Stimulated activated memory B cell treated with anti-CD40 and anti-IgM and Interleukin-4, amounts not matched to agents 10 μg/mL and 1 μg/mL and 100 μg/mL, for 72 hours (primary cell): ENCODE measurements around the gene LCOR.

Experiments used
- ATAC-seq: fragments of 150-1000 bp; cut with Tn5 transposase; 2 replicates; pipeline ENCODE4 v1.10.0; 2021
- H3K27ac Mint-ChIP-seq: one replicate; pipeline ENCODE4 v1.8.0; 2022; ENCODE audit warnings: mild to moderate bottlenecking, mixed read lengths
- H3K27me3 Mint-ChIP-seq: one replicate; pipeline ENCODE4 v1.8.0; 2022; ENCODE audit warnings: mixed read lengths
- H3K36me3 Mint-ChIP-seq: one replicate; pipeline ENCODE4 v1.8.0; 2022; ENCODE audit warnings: mixed read lengths
- H3K4me1 Mint-ChIP-seq: one replicate; pipeline ENCODE4 v1.8.0; 2022; ENCODE audit warnings: mixed read lengths
- H3K4me3 Mint-ChIP-seq: one replicate; pipeline ENCODE4 v1.8.0; 2022; ENCODE audit warnings: mild to moderate bottlenecking, moderate library complexity, mixed read lengths
- H3K9me3 Mint-ChIP-seq: one replicate; pipeline ENCODE4 v1.8.0; 2022; ENCODE audit warnings: mixed read lengths

LCOR gene

DNA sequence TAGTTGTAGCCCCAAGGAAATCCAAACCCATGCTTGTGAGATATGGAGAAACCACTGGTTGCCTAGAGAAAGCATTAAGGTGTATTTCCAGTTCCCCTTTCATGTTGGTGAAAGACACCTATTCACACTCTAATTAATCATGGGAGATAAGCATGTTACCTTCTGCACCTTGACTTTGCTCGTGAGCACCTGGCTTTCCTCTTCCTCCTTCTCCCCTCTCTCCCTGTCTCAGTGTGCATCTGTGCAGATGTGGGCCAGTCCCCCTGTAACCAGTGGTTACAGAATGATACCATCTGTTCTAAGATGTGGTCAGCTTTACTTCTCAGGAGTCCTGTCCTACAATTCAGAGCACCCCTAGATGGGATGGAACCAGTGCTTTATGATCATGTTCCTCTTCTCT is 160.6 kb downstream of the LCOR start:
- no peaks in the 10 kb centered on the region for H3K9me3 Mint-ChIP-seq
- H3K36me3 Mint-ChIP-seq = peaks cover 6% of the 10 kb centered on the region
- H3K27me3 Mint-ChIP-seq = no peaks in the 10 kb centered on the region
- ATAC-seq = peak; percentile 47
- no peak overlapping the region for H3K4me3 Mint-ChIP-seq
- no peak overlapping the region for H3K27ac Mint-ChIP-seq
- peaks cover 16% of the 10 kb centered on the region for H3K4me1 Mint-ChIP-seq

DNA sequence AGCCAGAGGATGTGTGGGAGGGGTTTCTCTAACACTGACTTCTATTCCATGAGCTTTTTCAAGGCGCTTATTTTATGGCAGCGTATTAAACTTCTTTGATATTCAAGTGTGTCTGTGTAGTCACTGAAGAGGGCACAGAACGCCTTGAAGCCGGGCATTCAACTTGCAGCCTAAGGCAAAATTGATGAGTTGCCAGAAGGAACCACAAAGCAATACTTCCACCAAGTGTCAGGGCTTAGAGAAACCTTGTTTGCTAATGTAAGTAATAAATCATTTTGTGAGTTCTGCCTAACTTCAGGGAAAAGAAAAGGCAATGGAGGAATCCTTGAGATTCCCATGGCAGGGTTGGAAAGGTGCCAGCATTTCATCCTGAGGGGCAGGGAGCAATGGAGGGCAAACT is 163.8 kb downstream of the LCOR start:
- H3K27ac Mint-ChIP-seq = no peak overlapping the region
- H3K4me3 Mint-ChIP-seq = no peak overlapping the region
- peaks cover 16% of the 10 kb centered on the region for H3K4me1 Mint-ChIP-seq
- no peaks in the 10 kb centered on the region for H3K36me3 Mint-ChIP-seq
- H3K9me3 Mint-ChIP-seq = no peaks in the 10 kb centered on the region
- no peaks in the 10 kb centered on the region for H3K27me3 Mint-ChIP-seq
- ATAC-seq = no peak

DNA sequence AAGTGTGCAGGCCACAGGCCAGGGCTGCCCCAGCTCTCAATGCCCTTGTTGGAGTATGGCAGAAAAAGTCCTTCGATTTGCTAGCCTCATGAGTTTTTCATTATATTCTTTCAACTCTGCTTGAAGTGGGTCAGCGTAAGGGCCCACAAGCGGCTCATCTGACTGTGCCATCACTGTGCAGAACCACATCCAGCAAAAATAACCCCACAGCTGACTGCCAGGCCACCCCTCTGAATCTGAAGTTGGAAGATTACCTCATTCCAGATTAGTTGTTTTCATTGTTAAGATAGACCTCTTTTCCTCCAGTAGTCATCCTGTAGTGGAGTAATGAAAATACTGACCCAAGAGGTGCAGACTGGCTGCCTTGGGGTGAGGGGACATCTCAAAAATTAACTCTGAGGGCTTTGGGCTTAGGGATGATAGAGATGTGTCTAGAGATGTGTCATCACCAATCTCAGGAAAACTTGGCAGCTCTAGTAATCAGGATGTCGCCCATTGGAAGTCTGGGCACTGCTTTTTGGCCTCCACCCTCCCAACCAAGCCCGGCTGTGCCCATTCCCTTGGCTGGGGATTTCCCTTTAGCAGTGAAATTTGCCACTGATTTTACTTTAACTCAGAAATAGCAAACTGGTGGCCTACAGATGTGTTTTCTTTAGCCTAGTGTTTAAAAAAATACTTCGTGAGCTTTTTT is 164.3 kb downstream of the LCOR start:
- Mint-ChIP-seq H3K4me3 (no peak overlapping the region), H3K27ac (no peak overlapping the region)

DNA sequence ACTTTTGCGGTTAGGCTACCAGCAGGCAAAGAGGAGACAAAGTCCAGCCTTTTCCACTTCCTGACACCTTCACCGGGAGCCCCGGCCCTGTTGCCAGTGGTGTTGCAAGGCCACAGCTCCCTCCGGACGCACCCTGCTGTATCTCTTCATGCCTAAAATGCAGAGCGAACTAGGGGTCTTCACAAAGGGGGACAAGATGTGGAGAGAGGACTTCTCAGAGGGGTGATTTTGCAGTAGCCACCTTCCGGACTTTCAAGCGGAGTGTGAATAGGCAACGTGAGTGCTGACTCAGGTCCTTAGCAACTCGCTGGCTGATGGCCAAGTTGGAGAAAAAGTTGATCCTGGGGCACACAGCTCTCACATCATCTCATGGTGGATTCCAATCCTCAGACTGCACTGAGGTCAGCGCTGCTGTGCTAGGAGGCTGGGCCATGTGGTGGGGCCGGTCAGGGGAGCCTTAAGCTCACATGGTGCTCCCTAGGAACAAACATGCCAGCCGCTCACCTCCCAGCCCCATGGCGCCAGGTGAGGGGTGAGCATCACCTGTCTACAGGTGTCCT is 166.3 kb downstream of the LCOR start:
- no peaks in the 10 kb centered on the region for H3K4me1 Mint-ChIP-seq
- H3K9me3 Mint-ChIP-seq = no peaks in the 10 kb centered on the region
- no peak for ATAC-seq
- H3K27ac Mint-ChIP-seq = no peak overlapping the region
- no peaks in the 10 kb centered on the region for H3K36me3 Mint-ChIP-seq
- no peak overlapping the region for H3K4me3 Mint-ChIP-seq
- H3K27me3 Mint-ChIP-seq = no peaks in the 10 kb centered on the region

More for the DNA sequence above, 164.3 kb downstream of the LCOR start:
- no peaks in the 10 kb centered on the region for H3K36me3 Mint-ChIP-seq
- peaks cover 15% of the 10 kb centered on the region for H3K4me1 Mint-ChIP-seq
- no peaks in the 10 kb centered on the region for H3K27me3 Mint-ChIP-seq
- ATAC-seq = no peak
- no peaks in the 10 kb centered on the region for H3K9me3 Mint-ChIP-seq

DNA sequence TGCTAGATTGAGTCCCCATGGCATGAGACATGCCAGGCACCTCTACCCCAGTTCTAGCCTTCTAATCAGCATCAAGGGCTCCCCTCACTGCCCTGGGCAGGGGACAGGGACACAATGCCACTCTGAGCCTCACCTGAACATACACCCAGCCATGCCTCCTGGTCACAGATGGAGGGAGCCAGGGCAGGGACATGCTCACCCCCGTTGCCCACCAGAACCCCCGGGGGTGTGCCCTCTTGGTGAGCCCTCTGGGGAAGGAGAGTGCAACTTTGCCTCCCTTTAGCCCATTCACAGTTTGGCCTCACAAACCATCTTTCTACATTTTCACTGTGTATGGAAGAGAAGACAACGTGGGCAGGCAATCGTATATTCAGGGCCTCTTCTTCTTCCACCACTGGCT is 167.2 kb downstream of the LCOR start:
- Mint-ChIP-seq H3K4me1 (no peaks in the 10 kb centered on the region), H3K9me3 (no peaks in the 10 kb centered on the region)
- ATAC-seq = no peak

DNA sequence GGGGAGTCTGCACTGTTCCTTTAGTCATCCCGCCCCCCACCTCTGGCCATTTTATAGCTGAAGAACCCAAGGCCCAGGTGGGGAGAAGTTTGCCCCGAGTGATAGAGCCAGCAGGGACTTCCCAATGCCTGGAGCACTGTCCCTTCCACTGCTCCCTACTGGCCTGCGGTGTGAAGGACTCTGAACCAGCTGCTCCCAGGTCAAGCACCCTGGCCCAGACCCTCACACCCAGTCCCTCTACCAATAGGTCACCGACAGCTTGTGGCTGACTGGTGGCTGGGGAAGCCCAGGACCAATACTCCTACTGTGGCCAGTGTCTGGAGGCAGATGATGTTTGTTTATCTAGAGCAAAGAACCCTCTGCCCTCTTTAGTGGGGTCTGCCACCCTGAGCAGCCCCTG is 167.9 kb downstream of the LCOR start:
- H3K4me3 Mint-ChIP-seq = no peak overlapping the region
- no peak overlapping the region for H3K27ac Mint-ChIP-seq
- no peaks in the 10 kb centered on the region for H3K4me1 Mint-ChIP-seq
- no peak for ATAC-seq
- no peaks in the 10 kb centered on the region for H3K27me3 Mint-ChIP-seq
- no peaks in the 10 kb centered on the region for H3K36me3 Mint-ChIP-seq
- no peaks in the 10 kb centered on the region for H3K9me3 Mint-ChIP-seq

More for the DNA sequence above, 167.2 kb downstream of the LCOR start:
- Mint-ChIP-seq H3K27ac (no peak overlapping the region), H3K36me3 (no peaks in the 10 kb centered on the region), H3K4me3 (no peak overlapping the region), H3K27me3 (no peaks in the 10 kb centered on the region)

DNA sequence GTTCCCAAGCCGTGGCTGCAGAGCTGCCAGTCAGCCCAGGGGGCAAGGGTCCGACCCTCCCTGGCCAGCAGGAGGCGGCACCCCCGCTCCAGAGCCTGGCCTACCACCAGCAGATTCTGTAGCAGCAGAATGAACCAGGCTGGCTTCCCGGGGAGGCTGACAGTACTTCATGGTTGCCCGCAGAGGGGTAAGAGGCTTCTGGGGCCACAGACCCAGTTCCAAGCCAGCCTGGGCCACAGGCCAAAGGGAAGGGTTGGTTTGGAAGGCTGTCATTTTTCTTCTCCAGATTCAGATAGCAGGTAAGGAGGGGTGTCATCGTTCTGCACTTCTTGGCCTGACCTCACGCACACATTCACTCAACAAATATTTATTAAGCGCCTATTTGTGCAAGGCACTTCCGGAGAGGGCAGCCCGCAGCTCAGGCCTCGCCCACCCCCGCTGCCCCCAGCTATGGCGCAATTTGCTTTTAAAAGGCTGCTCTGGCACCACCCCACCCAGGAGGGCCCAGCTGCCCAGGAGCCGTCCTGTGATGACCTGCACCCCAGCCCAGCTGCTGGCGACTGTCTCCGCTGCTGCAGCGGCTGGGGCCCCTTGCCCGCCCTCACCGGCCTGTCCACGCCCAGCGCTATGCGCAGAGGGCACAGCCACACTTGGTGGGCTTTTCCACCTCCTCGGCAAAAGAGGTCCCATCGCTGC is 168.5 kb downstream of the LCOR start:
- Mint-ChIP-seq H3K4me1 (no peaks in the 10 kb centered on the region), H3K9me3 (peaks cover 3% of the 10 kb centered on the region), H3K27ac (no peak overlapping the region), H3K36me3 (peaks cover 4% of the 10 kb centered on the region), H3K27me3 (no peaks in the 10 kb centered on the region), H3K4me3 (no peak overlapping the region)
- ATAC-seq = no peak

DNA sequence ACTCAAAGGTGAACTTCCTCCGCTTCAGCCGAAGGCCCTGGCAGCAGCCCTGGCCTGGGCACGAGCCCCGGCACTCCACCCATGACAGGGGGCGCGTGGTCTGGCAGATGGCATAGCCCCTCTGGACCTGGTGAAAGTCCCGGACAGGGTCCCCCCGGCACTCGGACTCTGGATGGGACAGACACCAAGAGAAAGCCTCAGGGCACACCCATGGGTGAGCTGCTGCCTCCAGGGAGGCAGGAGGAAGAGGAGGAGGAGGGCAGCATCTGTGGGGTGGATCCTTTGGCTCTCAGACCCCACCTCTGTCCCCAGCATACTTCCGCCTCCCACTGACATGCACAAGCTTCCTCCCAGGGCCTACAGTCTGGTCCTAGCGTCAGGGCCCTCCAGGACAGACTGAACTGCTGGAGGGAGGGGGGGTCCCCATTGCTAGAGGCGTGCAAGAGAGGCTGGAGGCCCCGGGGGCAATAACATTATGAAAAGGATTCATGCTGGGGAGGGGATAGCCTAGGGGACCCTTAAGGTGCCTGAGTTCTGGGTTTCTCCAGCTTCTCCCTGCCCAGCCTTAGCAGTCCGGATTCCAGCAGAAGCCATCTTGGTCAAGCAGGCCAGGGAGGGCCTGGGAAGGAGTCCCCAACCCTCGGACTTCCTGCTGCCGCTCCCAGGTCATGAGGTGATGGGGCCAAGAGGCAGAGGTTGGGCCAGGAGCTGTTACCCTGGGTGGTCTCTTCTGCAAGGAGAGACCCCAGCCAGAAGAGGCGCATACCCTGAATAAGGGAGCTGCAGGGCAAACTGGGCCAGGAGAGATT is 169.3 kb downstream of the LCOR start:
- peaks cover 5% of the 10 kb centered on the region for H3K9me3 Mint-ChIP-seq
- ATAC-seq = no peak
- no peak overlapping the region for H3K27ac Mint-ChIP-seq
- H3K27me3 Mint-ChIP-seq = no peaks in the 10 kb centered on the region
- H3K4me3 Mint-ChIP-seq = no peak overlapping the region
- no peaks in the 10 kb centered on the region for H3K4me1 Mint-ChIP-seq
- peaks cover 7% of the 10 kb centered on the region for H3K36me3 Mint-ChIP-seq

DNA sequence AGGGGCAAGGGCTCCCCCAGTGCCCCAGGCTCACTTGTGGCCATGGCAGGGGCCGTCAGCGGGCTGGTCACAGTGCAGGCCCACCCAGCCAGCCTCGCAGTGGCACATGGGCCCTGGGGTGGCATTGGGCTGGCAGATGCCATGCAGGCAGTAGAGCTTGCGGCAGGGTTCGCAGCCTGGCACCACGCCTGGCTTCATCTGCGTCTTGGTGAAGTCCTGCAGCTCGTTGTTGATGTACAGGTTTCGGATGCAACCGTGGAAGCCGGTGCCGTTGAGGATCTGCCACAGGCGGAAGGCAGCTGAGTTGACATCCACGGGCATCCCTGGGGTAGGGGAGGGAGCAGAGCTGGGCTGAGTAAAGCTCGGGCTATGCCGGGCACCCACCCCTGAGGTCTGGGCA is 170.6 kb downstream of the LCOR start:
- peaks cover 20% of the 10 kb centered on the region for H3K36me3 Mint-ChIP-seq
- no peak overlapping the region for H3K27ac Mint-ChIP-seq
- H3K4me1 Mint-ChIP-seq = no peaks in the 10 kb centered on the region
- H3K9me3 Mint-ChIP-seq = peaks cover 18% of the 10 kb centered on the region
- ATAC-seq = no peak
- H3K4me3 Mint-ChIP-seq = no peak overlapping the region
- no peaks in the 10 kb centered on the region for H3K27me3 Mint-ChIP-seq

DNA sequence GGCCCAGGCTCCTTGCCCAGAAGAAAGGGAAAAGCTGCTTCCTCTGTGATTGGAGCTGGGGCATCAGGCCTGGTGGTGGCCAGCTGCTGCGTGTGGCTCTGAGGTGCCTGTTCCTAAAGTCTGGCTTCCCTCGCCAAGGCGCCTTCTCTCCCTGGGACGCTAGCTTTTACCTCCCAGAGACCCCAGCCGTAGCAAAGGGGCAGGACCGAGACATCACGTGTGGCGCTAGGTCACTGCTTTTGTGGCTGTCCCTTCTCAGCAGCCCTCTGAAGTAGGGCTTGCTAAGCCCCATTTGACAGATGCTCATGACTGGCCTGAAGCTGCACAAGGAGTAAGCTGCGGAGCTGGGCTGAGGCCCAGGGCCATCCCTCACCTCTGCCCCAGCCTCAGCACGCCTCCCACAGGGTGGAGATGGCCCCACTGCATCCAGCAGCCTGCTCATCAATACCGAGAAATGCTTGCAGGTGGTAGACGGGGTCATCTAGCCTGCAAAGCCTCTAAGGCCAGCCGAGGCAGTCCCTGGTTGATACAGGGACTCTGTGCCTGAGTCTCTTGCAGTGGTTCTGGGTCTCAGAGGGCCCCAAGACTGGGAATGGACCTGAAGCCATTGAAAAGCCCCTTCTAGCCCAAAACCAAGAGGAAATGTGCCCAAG is 171.2 kb downstream of the LCOR start:
- Mint-ChIP-seq H3K4me3 (no peak overlapping the region), H3K9me3 (peaks cover 21% of the 10 kb centered on the region), H3K36me3 (peaks cover 23% of the 10 kb centered on the region), H3K27me3 (no peaks in the 10 kb centered on the region), H3K27ac (no peak overlapping the region), H3K4me1 (no peaks in the 10 kb centered on the region)
- ATAC-seq = no peak

DNA sequence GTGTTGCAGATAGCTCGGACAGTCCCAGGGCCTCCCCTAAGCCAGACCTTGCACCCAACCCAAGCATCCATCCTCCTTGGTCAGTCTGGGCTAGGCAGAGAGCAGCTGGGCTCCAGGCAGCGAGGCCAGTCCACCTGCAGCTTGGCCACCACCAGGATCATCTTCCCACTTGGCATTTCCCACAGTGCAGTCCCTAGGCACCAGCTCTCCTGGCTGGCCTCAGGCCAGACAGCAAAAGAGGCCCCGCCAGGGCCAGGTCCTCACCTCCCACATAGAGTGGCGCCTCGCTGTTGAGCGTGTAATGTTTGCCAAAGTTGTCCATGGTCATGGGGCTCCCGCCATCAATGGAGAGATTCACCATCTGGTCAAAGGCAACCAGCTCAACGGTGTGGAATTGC is 171.7 kb downstream of the LCOR start:
- Mint-ChIP-seq H3K4me1 (no peaks in the 10 kb centered on the region), H3K4me3 (no peak overlapping the region), H3K27ac (no peak overlapping the region), H3K36me3 (peaks cover 23% of the 10 kb centered on the region), H3K9me3 (peaks cover 21% of the 10 kb centered on the region), H3K27me3 (no peaks in the 10 kb centered on the region)
- ATAC-seq = no peak

DNA sequence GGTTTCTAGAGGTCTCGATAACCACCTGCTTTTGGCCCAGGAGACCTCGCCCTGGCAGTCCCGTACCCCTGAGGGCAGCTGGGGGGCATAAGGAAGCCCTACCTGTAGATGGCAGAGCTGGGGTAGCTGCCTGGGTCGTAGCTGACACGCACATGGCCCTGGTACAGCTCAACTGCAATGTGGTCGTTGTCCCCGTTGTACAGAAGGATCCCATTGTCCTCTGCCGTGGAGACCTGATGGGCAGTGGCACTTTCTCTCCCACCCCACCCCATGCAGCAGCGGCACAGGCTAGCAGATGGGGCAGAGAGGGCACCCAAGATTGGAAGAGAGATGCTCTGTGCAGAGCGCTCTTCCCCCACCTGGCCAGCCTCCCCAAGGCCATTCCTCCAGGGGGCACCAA is 172.5 kb downstream of the LCOR start:
- no peak overlapping the region for H3K27ac Mint-ChIP-seq
- H3K4me1 Mint-ChIP-seq = no peaks in the 10 kb centered on the region
- H3K4me3 Mint-ChIP-seq = no peak overlapping the region
- ATAC-seq = no peak
- peaks cover 21% of the 10 kb centered on the region for H3K9me3 Mint-ChIP-seq
- H3K27me3 Mint-ChIP-seq = no peaks in the 10 kb centered on the region
- H3K36me3 Mint-ChIP-seq = peaks cover 23% of the 10 kb centered on the region

DNA sequence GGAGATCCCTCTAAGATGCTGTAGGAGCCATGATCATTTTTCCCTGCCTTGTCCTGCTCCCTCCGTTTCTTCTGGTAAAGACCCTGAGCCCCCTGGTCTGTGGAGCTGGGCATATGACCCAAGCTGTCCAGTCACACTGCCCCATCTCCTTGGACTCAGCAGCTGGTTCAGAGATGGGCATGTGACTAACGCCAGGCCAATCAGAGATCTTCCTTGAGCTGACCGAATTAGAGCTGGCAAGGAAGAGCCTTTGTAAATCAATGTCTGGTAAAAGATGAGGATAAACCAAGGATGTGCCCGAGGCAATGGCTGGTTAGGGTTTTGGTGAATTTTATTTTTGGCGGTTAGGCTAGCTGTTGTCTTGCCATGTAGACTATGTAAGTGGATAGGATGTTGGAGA is 173.3 kb downstream of the LCOR start:
- H3K27ac Mint-ChIP-seq = no peak overlapping the region
- H3K27me3 Mint-ChIP-seq = no peaks in the 10 kb centered on the region
- H3K36me3 Mint-ChIP-seq = peaks cover 23% of the 10 kb centered on the region
- no peak for ATAC-seq
- H3K4me1 Mint-ChIP-seq = peaks cover 5% of the 10 kb centered on the region
- peaks cover 21% of the 10 kb centered on the region for H3K9me3 Mint-ChIP-seq
- no peak overlapping the region for H3K4me3 Mint-ChIP-seq

DNA sequence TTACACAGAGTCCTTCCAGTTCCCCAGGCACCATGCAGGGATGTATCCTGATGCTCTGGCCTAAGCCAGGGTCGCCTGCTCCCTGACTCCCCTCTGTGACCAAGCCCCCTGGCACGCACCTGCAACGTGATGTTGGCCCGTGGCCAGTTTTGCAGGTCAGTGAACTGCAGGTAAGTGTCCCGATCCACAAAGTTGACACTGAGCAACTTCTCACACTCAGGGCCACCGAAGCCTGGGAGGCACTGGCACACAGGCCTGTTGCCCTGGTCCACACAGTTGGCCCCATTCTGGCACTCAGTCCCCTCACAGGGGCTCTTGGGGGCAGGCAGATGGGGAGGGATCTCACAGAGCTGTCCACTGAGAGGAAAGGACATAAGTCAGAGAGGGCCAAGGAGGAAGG is 174.3 kb downstream of the LCOR start:
- H3K27ac Mint-ChIP-seq = no peak overlapping the region
- peaks cover 21% of the 10 kb centered on the region for H3K9me3 Mint-ChIP-seq
- H3K4me3 Mint-ChIP-seq = no peak overlapping the region
- no peak for ATAC-seq
- H3K27me3 Mint-ChIP-seq = no peaks in the 10 kb centered on the region
- peaks cover 23% of the 10 kb centered on the region for H3K36me3 Mint-ChIP-seq
- H3K4me1 Mint-ChIP-seq = peaks cover 6% of the 10 kb centered on the region

DNA sequence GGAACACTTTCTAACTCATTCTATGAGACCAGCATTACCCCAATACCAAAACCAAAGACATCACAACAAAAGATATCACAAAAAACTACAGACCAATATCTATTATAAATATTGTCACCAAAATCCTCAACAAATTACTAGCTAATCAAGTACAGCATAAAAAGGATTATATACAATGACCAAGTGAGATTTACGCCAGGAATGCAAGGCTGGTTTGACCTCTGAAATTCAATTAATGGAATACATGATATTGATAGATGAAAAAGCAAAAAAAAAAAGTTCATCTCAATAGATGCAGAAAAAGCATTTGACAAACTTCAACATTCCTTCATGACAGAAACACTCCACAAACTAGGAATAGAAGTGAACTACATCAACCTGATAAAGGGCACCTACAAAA is 175.3 kb downstream of the LCOR start:
- H3K36me3 Mint-ChIP-seq = peaks cover 23% of the 10 kb centered on the region
- no peak overlapping the region for H3K27ac Mint-ChIP-seq
- H3K27me3 Mint-ChIP-seq = no peaks in the 10 kb centered on the region
- peaks cover 21% of the 10 kb centered on the region for H3K9me3 Mint-ChIP-seq
- H3K4me1 Mint-ChIP-seq = peaks cover 6% of the 10 kb centered on the region
- no peak overlapping the region for H3K4me3 Mint-ChIP-seq
- no peak for ATAC-seq
